GM21360 (cell line): ENCODE measurements around the gene SMYD5.
A peak's percentile ranks its signal among the peaks of the same experiment; 100 is the strongest.
"Not testable (repeated sequence)": the region's sequence is repeated elsewhere in the genome, so short reads cannot be mapped to it uniquely, and the experiment has no call there.

Experiments used
- ATAC-seq: cut with Tn5 transposase; IDR thresholded peaks from one replicate; pipeline ENCODE4 v1.9.1; 2021; ENCODE audit warnings: mild to moderate bottlenecking, moderate library complexity; ENCODE audit not compliant: unreplicated experiment

Gene SMYD5

GRCh38 chr2:73214120-73215035, at the start of gene SMYD5:
Gene SMYD5 (plus strand): TSS chr2:73214245. CDS start chr2:73214267, 22 bp downstream.
- ATAC-seq = peak; percentile 92

DNA sequence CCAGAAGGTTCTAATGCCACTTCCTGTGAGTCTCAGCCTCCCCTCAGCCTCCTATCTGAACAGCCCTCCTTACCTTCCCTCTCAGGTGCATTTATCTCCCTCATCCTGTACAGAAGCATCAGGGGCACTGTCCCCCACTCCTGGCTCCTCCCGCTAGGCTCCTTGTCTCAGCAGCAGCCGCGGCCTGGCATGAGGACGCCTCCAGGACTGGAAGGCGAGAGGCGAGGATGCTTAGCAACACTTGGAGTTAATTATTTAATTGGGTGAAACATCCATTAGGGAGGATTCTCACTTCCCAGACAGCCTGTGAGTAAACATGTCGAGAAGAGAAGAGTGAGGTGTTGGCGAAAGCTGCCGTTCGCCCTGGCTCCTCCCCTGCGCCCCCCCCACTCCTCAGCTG, 48.1 kb upstream of the SMYD5 start:
- ATAC-seq = not testable (repeated sequence)

- not testable (repeated sequence) for ATAC-seq
Measured at GRCh38 chr2:73166813-73167212, 47.2 kb upstream of the SMYD5 start.

GRCh38 chr2:73168348-73168747, 45.7 kb upstream of the SMYD5 start:
- not testable (repeated sequence) for ATAC-seq

DNA sequence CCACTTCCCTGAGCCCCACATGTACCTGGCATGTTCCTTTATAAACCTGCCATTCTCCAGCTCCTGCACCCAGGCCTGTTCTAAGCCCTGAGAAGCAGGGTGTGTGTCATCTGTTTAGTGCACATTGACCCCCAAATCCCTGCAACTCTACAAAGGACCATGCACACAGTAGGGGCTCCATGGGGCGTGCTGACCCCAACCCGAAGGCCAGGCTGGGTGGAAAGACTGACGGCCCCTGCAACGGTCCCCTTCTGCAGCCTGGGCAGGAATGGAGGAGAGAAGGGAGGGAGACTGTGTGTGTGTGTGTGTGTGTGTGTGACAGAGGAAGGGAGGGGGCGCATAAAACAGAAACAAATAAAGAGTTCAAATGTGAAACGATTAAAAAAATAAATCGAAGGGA, 43.7 kb upstream of the SMYD5 start:
- not testable (repeated sequence) for ATAC-seq

DNA sequence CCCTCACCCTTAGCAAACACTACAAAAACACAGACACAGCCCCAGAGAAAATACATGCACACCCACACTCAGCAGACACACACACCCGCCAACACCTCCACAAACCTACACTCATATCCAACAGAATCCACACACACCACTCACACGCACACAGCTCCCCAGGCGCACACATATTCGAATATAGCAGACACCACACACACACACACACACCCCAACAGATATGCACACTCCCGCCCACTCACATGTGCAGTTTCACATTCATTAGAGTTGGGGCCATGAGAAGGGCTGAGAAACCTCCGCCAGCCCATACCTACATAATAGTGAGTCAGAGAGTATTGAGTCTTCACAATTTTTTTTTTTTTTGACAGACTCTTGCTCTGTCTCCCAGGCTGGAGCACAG, 41.1 kb upstream of the SMYD5 start:
- peak; percentile 60 for ATAC-seq

- no peak for ATAC-seq
Measured at GRCh38 chr2:73173781-73174180, 40.3 kb upstream of the SMYD5 start.

GRCh38 chr2:73174244-73174643, 39.8 kb upstream of the SMYD5 start:
- ATAC-seq = no peak

DNA sequence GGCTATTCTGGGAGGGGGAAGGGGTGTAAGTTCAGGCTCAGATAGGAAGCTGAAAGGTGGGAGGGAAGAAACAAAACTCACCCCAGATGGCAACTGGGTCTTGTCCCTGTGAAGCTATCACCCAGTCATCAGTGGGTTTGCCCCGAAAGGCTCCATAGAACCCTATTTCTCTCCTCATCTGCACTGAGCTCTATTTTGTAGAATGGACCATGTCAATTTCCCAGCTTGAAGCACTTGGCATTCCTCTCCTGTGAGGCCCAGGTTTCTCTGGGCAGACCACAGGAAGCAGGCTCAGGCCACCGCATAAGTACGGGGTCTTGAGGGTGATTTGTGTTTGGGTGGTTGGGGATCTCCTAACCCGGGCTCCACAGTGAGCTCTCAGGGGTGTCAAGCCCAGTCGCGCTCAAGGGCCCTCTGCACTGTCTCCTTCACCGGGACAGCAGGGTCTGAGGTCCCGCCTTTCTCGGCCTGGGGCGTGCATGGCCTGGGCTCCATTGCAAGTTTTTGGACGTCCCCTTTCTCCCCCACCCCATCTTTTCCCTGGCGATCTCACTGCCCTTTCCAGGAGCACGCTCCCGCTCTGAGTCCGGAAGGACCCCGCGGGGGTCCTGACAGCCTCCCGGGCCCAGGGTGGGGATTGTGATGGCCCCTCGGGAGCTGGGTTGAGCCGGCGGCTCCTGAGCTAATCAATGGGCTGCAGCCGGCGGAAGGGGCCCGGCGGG, 38.9 kb upstream of the SMYD5 start:
- ATAC-seq = no peak

GRCh38 chr2:73175663-73176204, 38.3 kb upstream of the SMYD5 start:
- ATAC-seq = no peak

- ATAC-seq = no peak
Measured at GRCh38 chr2:73176205-73176880, 37.7 kb upstream of the SMYD5 start.

DNA sequence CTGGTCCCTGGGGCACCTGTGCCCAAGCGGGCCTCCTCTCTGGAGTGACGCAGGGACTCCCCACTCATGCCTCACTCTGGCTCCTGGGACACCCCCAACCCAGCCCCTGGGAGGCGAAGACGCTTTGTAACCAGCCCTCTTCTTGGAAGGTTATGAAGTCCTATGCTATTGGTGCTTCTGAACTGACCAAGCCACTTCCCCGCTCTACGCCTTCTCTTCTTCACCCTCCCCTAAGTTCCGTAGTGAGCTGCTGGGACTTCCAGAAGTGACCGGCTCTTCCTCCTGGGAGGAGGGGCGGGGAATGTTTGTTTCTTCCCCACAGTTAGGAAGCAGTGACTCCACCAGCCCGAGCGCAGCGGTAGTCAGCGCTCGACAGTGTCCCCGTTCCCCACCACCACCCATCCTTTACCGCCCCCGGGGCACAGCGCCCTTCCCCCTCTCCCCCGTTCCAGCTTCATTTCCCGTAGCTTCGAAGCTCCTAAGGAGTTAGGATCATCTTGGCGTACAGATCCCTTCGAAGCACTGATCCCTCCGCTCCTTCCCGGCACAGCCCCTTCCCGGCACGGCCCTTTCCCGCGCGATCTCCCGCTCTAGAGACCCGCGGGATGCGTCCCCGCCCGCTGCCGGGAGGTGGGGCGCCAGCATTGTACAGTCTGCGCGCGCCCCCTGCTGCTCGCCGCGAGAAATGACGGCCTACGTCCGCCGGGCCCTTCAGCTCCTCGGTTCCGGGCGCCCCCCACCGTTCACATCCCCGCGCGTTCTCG, 37.0 kb upstream of the SMYD5 start:
- peak; percentile 69 for ATAC-seq

GRCh38 chr2:73177645-73178255, 36.3 kb upstream of the SMYD5 start:
- no peak for ATAC-seq

- ATAC-seq = no peak
Measured at GRCh38 chr2:73185965-73186364, 28.1 kb upstream of the SMYD5 start.

DNA sequence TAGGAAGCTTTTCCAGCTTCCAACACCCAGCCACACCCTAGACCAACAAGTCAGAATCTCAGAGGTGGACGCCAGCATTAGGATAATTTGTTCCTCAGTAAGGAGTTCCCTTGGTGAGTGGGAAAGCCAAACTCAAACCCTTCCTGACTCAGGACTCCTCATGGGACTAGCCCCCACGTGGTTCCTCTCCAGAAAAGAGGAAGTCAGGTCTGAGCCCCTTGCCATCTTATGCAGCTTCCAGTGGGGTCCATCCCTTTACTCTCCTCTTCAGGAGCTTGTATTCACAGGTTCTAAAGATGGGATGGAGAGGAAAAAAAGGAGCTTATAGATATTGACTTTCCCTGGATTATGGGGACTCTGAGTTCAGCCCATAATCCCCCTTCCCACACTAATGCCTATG, 26.5 kb upstream of the SMYD5 start:
- no peak for ATAC-seq

DNA sequence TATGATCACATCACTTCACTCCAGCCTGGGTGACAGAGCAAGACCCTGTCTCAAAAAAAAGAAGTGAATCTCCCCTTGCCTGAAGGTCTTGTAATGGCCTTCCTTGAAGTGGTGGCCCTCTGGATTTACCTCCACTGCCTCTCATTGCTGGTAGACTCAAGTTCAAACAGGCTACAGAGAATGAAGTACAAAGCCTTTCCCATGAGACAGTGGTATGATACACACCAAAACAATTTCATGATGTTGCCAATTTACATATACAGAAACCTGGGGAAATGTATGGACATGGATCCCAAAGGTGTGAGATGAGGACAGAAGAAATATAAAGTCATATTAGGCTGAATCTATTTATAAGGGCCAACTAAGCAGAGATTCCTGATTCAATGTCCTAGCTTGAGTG, 16.5 kb upstream of the SMYD5 start:
- no peak for ATAC-seq

- ATAC-seq = not testable (repeated sequence)
Measured at GRCh38 chr2:73200281-73200680, 13.8 kb upstream of the SMYD5 start.

GRCh38 chr2:73202156-73203054, 11.6 kb upstream of the SMYD5 start, which contains the start of gene NOTO:
Gene NOTO (plus strand): TSS chr2:73202574. CDS start chr2:73202667, 93 bp downstream.
- ATAC-seq = no peak
